Neuron (in vitro differentiated cells): Measurements from ENCODE around the gene RAD50.
"Not testable (repeated sequence)": the region's sequence is repeated elsewhere in the genome, so short reads cannot be mapped to it uniquely, and the experiment has no call there.

Source experiments
- H2AFZ ChIP-seq: one replicate; pipeline ENCODE4 v1.6.1; 2013; ENCODE audit warnings: low read depth, mild to moderate bottlenecking, inconsistent platforms, low read length, moderate library complexity
- H3K27me3 ChIP-seq: one replicate; pipeline ENCODE4 v1.6.1; 2013; ENCODE audit warnings: low read length; ENCODE audit not compliant: insufficient read depth
- H3K36me3 ChIP-seq: one replicate; pipeline ENCODE4 v1.6.1; 2013; ENCODE audit warnings: low read length; ENCODE audit not compliant: insufficient read depth
- H3K4me1 ChIP-seq: one replicate; pipeline ENCODE4 v1.6.1; 2013; ENCODE audit warnings: low read length; ENCODE audit not compliant: insufficient read depth
- H3K4me3 ChIP-seq: 2 replicates; pipeline ENCODE4 v1.5.1; 2013; ENCODE audit warnings: mild to moderate bottlenecking, low read length, moderate library complexity
- H3K9me3 ChIP-seq: one replicate; pipeline ENCODE4 v1.6.1; 2013; ENCODE audit warnings: low read length

Gene RAD50

DNA sequence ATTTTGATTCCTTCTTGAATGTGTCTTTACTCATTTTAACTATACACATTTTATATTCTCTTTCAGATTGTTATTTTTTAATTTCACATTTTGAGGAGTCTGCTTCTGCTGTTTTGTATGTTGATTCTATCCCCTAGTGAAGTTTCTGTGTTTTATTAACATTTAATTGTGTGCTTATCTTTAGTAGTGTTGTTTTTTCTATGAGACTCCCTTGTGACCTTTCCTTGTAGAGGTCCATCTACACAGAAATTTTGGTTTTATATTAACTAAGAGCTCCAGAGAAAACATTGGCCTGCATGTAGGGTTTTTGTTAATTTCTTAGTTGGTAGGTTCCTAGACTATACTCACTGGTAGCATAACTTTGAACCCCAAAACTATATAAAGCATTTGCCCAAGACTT is 65.8 kb downstream of the RAD50 start:
- no peak overlapping the region for H2AFZ ChIP-seq
- no peaks in the 10 kb centered on the region for H3K27me3 ChIP-seq
- H3K9me3 ChIP-seq, result no peaks in the 10 kb centered on the region
- no peak overlapping the region for H3K4me3 ChIP-seq
- H3K4me1 ChIP-seq, result no peaks in the 10 kb centered on the region
- peaks cover 2% of the 10 kb centered on the region for H3K36me3 ChIP-seq

DNA sequence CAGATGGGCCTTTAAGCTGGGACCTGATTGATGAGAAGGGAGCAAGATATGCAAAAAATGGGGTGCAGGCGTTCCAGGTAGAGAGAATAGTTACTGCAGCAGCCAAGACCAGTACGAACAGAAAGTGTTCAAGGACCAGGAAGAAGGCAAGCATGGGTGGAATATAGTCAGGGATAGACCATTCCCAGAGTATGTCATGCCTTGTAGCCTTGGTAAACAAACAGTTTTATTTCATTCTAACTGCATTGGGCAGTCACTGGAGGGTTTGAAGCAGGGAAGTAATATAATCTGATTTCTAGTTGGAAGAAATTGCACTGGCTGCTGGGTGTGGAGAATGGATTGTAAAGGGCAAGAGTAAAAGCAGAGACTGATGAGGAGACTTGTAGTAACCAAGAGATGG is 70.7 kb downstream of the RAD50 start:
- Histone ChIP-seq H3K27me3 (no peaks in the 10 kb centered on the region), H2AFZ (no peak overlapping the region), H3K4me3 (no peak overlapping the region), H3K4me1 (no peaks in the 10 kb centered on the region), H3K9me3 (no peaks in the 10 kb centered on the region), H3K36me3 (no peaks in the 10 kb centered on the region)

DNA sequence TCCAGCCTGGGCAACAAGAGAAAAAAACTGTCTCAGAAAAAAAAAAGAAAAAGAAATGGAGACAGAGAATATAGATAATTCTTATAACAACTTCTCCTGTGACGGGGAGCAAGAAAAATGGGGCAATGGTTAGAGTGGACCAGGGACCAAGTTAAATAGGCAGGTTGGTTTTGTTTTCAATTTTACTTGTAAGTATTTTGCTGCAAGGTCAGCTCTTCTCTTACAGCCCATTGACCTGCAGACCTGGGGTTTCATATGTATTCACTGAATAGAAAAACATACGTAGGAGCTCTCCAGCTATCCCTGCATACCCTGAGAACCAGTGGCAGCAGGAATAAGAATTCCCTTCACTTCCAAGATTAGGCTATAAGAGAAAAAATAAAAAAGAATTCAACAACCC is 72.0 kb downstream of the RAD50 start:
- H3K36me3 ChIP-seq, result no peaks in the 10 kb centered on the region
- no peaks in the 10 kb centered on the region for H3K9me3 ChIP-seq
- H3K4me3 ChIP-seq, result no peak overlapping the region
- no peaks in the 10 kb centered on the region for H3K27me3 ChIP-seq
- H3K4me1 ChIP-seq, result no peaks in the 10 kb centered on the region
- no peak overlapping the region for H2AFZ ChIP-seq

DNA sequence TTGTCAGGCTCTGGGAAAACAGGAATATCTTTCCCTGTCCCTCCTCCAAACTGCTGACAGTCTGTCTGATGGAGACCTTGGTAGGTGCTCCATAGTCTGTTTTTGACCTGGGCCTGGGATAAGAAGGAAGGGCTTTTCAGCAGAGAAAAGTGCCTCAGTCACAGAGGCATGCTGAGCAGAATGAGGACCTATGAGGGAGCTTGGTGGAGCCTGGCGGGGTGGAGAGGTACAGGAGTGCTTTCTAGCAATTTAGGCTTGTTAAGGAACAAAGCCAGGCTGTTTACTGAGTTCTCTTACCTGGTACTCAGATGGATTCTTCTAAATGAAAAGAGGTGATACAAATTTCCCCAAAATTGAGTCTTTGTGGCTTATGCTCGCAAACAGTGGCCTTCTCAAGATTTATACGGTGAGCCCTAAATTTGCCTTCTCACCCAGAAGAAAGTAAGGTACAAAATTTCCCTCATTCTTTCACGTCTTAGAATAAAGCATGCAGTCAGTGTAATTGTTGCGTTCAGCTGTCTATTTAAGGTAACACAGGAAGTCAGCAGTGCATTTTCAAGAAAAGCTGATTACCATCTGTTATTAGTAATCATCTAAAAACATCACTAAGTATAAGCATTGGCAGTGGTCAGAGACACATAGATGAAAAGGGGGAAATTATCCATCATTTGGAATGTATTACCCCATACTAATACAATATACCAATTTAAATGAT is 72.6 kb downstream of the RAD50 start:
- Histone ChIP-seq H2AFZ (no peak overlapping the region), H3K27me3 (no peaks in the 10 kb centered on the region), H3K9me3 (no peaks in the 10 kb centered on the region), H3K36me3 (no peaks in the 10 kb centered on the region), H3K4me3 (no peak overlapping the region), H3K4me1 (no peaks in the 10 kb centered on the region)

DNA sequence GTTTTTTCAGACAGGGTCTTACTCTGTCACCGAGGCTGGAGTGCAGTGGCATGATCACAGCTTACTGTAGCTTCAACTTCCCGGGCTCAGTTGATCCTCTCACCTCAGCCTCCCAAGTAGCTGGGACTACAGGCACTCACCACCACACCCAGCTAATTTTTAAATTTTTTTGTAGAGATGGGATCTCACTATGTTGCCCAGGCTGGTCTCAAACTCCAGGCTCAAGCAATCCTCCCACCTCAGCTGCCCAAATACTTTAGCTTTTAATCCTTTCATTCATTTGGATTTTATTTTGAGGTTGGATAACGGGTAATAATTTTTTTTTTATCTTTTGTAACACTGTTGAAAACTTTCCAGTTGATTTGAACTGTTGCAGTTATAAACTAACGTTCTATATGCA is 76.8 kb downstream of the RAD50 start:
- H3K4me3 ChIP-seq, H3K36me3 ChIP-seq, H3K9me3 ChIP-seq, H3K4me1 ChIP-seq, H2AFZ ChIP-seq, H3K27me3 ChIP-seq: not testable (repeated sequence)

DNA sequence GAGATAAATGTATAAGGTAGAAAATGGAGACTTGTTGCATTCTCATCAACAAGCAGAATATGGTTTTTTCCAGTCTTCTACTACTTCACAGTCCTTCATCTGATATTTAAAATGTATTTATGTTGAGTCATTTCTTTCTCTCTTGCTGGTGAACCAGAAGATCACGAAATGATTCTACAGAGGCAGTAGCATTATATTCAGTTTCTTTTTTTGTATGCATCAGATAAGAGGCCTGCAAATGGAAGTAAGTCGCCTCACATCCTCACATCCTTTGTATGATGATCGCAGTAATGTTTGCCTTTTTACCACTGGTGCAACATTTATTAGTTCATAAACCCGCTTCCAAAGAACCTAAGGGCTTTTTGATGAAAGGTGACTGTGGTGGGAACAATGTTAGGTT is 79.1 kb downstream of the RAD50 start:
- Histone ChIP-seq H2AFZ (no peak overlapping the region), H3K9me3 (no peaks in the 10 kb centered on the region), H3K4me1 (no peaks in the 10 kb centered on the region), H3K36me3 (peaks cover 2% of the 10 kb centered on the region), H3K27me3 (no peaks in the 10 kb centered on the region), H3K4me3 (no peak overlapping the region)

DNA sequence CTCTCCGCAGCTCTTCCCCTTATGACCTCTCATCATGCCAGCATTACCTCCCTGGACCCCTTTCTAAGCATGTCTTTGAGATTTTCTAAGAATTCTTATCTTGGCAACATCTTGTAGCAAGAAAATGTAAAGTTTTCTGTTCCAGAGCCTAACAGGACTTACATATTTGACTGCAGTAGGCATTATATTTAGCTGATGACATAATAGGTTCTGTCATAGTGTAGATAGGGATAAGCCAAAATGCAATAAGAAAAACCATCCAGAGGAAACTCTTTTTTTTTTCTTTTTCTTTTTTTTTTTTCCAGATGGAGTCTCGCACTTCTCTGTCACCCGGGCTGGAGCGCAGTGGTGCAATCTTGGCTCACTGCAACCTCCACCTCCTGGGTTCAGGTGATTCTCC is 80.5 kb downstream of the RAD50 start:
- H2AFZ ChIP-seq, result no peak overlapping the region
- no peaks in the 10 kb centered on the region for H3K4me1 ChIP-seq
- peaks cover 2% of the 10 kb centered on the region for H3K36me3 ChIP-seq
- H3K9me3 ChIP-seq, result no peaks in the 10 kb centered on the region
- H3K4me3 ChIP-seq, result no peak overlapping the region
- H3K27me3 ChIP-seq, result no peaks in the 10 kb centered on the region

DNA sequence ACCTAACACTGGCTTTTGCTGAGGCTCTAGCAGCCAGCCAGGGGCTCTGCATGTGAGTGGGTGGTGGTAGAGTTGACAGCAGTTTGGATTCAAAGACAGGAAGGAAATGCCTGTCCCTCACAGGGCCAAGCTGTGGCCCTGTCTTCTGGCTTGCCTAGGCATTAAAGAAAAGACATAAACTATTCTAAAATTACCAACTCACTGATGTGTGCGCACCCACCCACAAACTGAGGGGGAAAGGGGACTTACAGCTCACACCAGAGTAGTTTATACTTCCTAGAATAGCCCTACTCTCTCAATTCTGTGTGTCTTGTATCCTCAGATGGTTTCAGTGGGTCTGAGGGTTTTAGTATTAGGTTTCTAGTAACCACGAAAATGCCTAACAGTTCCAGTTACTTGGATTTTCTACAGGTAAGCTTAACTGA is 82.9 kb downstream of the RAD50 start:
- H3K4me1 ChIP-seq, result no peaks in the 10 kb centered on the region
- no peaks in the 10 kb centered on the region for H3K27me3 ChIP-seq
- H3K4me3 ChIP-seq, result no peak overlapping the region
- H3K36me3 ChIP-seq, result peaks cover 2% of the 10 kb centered on the region
- no peak overlapping the region for H2AFZ ChIP-seq
- no peaks in the 10 kb centered on the region for H3K9me3 ChIP-seq

DNA sequence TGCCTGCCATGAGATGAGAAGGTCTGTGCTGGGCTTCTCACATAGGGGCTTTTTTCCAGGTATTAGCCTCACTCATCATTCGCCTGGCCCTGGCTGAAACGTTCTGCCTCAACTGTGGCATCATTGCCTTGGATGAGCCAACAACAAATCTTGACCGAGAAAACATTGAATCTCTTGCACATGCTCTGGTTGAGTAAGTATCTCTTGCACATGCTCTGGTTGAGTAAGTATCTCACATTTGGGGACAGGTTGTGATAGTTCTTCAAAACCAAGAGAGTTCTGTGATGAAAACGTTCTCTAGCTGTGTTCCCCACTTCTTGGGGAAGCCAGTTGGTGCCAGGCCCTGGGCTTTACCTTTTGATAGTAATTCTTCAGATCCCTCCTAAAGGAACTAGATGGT is 83.8 kb downstream of the RAD50 start:
- no peak overlapping the region for H3K4me3 ChIP-seq

DNA sequence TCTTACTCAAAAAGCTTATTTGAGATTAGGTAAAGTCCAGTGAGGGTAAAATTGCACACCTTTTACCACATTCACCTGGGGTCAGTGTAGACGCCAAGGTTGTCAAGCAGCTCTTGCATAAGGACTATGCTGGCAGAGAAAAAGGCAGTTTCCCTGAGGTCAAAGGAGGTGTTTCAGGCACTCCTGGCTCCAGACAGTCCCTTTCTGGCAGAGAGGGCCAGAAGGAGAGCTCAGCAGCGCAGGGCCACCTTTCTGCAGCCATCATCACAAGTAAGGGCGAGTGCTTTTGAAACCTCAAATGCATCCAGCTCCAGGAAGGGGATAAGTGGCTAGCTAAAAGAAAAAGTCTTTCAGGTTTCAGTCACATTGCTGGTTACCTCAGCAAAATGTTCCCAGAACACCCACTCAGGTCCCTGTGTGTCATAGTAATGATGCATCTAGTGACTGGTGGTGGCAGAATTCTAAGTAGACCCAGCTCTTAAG is 84.5 kb downstream of the RAD50 start:
- no peaks in the 10 kb centered on the region for H3K9me3 ChIP-seq

More for the DNA sequence above, 83.8 kb downstream of the RAD50 start:
- Histone ChIP-seq H2AFZ (no peak overlapping the region), H3K27me3 (no peaks in the 10 kb centered on the region), H3K9me3 (no peaks in the 10 kb centered on the region), H3K36me3 (peaks cover 2% of the 10 kb centered on the region), H3K4me1 (no peaks in the 10 kb centered on the region)

DNA sequence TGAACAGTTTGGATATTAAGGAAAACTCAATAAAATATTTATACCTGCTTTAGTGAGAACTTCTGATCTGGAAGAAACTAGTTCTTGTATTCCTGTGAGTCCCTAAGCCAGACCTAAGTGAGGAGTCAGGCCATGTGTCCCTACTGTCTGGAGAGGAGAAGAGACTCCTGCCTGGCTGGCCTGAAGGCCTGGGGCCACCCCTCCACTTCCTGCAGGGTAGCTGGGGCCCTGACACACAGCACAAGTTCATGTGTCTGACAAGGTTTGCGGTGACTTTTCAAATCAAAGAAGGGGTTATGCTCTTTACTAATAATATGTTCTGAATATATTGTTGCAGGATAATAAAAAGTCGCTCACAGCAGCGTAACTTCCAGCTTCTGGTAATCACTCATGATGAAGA is 85.1 kb downstream of the RAD50 start:
- Histone ChIP-seq H3K9me3 (no peaks in the 10 kb centered on the region), H2AFZ (no peak overlapping the region), H3K36me3 (peaks cover 2% of the 10 kb centered on the region), H3K4me3 (no peak overlapping the region), H3K27me3 (no peaks in the 10 kb centered on the region), H3K4me1 (no peaks in the 10 kb centered on the region)

More for the DNA sequence above, 84.5 kb downstream of the RAD50 start:
- H2AFZ ChIP-seq, result no peak overlapping the region
- no peaks in the 10 kb centered on the region for H3K4me1 ChIP-seq
- H3K27me3 ChIP-seq, result no peaks in the 10 kb centered on the region
- H3K36me3 ChIP-seq, result peaks cover 2% of the 10 kb centered on the region
- H3K4me3 ChIP-seq, result no peak overlapping the region

DNA sequence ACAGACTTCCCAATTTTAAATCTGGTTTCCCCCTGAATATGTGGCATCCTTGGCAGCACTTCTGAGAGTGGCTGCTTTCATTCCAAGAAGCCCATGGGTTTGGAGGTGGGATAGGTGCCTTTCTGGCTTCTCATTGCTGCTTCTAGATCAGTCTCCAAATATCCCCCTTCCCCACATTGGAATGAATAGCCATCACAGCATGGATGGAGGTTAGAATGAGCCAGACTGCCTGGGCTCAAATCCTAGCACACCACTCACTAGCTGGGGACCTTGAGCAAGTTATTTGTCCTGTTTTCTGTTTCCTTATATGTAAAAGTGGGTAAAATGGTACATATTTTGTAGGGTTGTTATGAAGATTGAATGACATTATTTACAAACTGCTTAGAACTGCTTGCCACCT is 87.4 kb downstream of the RAD50 start:
- H3K4me3 ChIP-seq, result no peak overlapping the region
- H2AFZ ChIP-seq, result no peak overlapping the region
- no peaks in the 10 kb centered on the region for H3K9me3 ChIP-seq
- H3K27me3 ChIP-seq, result no peaks in the 10 kb centered on the region
- H3K4me1 ChIP-seq, result no peaks in the 10 kb centered on the region
- H3K36me3 ChIP-seq, result peaks cover 2% of the 10 kb centered on the region

DNA sequence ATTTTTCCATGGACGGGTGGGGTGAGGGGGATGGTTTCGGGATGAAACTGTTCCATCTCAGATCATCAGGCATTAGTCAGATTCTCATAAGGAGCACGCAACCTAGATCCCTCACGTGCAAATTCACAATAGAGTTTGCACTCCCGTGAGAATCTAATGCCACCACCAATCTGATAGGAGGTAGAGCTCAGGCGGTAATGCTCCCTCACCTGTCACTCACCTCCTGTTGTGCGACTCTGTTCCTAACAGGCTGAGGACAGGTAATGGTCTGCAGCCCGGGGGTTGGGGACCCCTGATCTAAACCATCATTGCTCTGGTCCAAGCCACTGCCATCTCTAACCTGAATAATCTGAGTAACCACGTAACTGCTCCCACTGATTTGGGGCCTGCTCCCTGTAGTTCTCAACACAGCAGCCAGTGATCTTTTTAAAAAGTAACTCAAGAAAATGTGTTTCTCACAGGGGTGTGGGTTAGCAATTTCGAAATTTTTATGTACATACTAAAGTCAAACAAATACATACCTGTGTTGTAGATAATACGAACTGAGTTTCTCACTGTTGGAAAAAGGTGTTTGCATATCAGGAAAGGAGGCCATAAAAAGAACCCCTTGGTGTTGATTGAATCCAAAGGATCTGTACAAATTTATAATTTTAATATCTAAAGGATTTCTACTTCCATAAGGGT is 89.9 kb downstream of the RAD50 start:
- H3K36me3 ChIP-seq, result no peaks in the 10 kb centered on the region
- H2AFZ ChIP-seq, result no peak overlapping the region
- H3K4me1 ChIP-seq, result no peaks in the 10 kb centered on the region
- no peak overlapping the region for H3K4me3 ChIP-seq
- no peaks in the 10 kb centered on the region for H3K27me3 ChIP-seq
- H3K9me3 ChIP-seq, result no peaks in the 10 kb centered on the region
